Muscle layer of colon (tissue), 2 donors: Measurements from ENCODE around the gene SLC5A4.
"Not testable (repeated sequence)": the region's sequence is repeated elsewhere in the genome, so short reads cannot be mapped to it uniquely, and the experiment has no call there.

ENCODE experiments used
- H3K27ac ChIP-seq: one replicate; pipeline ENCODE4 v1.7.0; 2013; ENCODE audit warnings: low read depth, mild to moderate bottlenecking, low read length, moderate library complexity
- H3K27me3 ChIP-seq, 2 donors: one replicate each; pipeline ENCODE4 v1.7.0; 2013; ENCODE audit warnings: low read length in 2 of 2, mild to moderate bottlenecking in 2 of 2; ENCODE audit not compliant: insufficient read depth in 2 of 2, control insufficient read depth in 1 of 2
- H3K36me3 ChIP-seq: one replicate; pipeline ENCODE4 v1.7.0; 2013; ENCODE audit warnings: mild to moderate bottlenecking, low read length; ENCODE audit not compliant: insufficient read depth
- H3K4me1 ChIP-seq: one replicate; pipeline ENCODE4 v1.7.0; 2013; ENCODE audit warnings: mild to moderate bottlenecking, low read length; ENCODE audit not compliant: insufficient read depth
- H3K4me3 ChIP-seq, 2 donors: one replicate each; pipeline ENCODE4 v1.7.0; 2013; ENCODE audit warnings: low read length in 2 of 2, low read depth in 1 of 2, mild to moderate bottlenecking in 1 of 2, moderate library complexity in 1 of 2
- H3K9ac ChIP-seq: one replicate; pipeline ENCODE4 v1.7.0; 2013; ENCODE audit warnings: low read length
- H3K9me3 ChIP-seq: one replicate; pipeline ENCODE4 v1.7.0; 2013; ENCODE audit warnings: mild to moderate bottlenecking, low read length
- donor health status: abdominal sarcoma.
- donor health status: Adenocarcinoma of cecum.

SLC5A4 gene

GRCh38 chr22:32195900-32196299 is 59.2 kb downstream of the SLC5A4 start:
- H3K9me3 ChIP-seq, H3K4me1 ChIP-seq, H3K27me3 ChIP-seq, H3K36me3 ChIP-seq, H3K9ac ChIP-seq, H3K4me3 ChIP-seq, H3K27ac ChIP-seq: not testable (repeated sequence)

GRCh38 chr22:32193346-32193745 is 61.8 kb downstream of the SLC5A4 start:
- not testable (repeated sequence) for H3K27ac ChIP-seq, H3K9ac ChIP-seq, H3K36me3 ChIP-seq, H3K9me3 ChIP-seq, H3K27me3 ChIP-seq, H3K4me1 ChIP-seq, H3K4me3 ChIP-seq

- not testable (repeated sequence) for H3K27ac ChIP-seq, H3K36me3 ChIP-seq, H3K27me3 ChIP-seq, H3K9ac ChIP-seq, H3K4me1 ChIP-seq, H3K9me3 ChIP-seq, H3K4me3 ChIP-seq
These were observed 64.1 kb downstream of the SLC5A4 start for GRCh38 chr22:32191021-32191420.

GRCh38 chr22:32185821-32186220 is 69.3 kb downstream of the SLC5A4 start:
- no peak overlapping the region for H3K4me3 ChIP-seq
- H3K27ac ChIP-seq, result no peak overlapping the region
- no peaks in the 10 kb centered on the region for H3K36me3 ChIP-seq
- H3K9ac ChIP-seq, result no peak overlapping the region
- no peaks in the 10 kb centered on the region for H3K4me1 ChIP-seq
- H3K9me3 ChIP-seq, result no peaks in the 10 kb centered on the region
- no peaks in the 10 kb centered on the region for H3K27me3 ChIP-seq

- Histone ChIP-seq H3K4me1 (no peaks in the 10 kb centered on the region), H3K9me3 (no peaks in the 10 kb centered on the region), H3K4me3 (no peak overlapping the region), H3K27me3 (no peaks in the 10 kb centered on the region), H3K36me3 (no peaks in the 10 kb centered on the region), H3K9ac (no peak overlapping the region), H3K27ac (no peak overlapping the region)
These were observed 71.5 kb downstream of the SLC5A4 start for GRCh38 chr22:32183625-32184024.

DNA sequence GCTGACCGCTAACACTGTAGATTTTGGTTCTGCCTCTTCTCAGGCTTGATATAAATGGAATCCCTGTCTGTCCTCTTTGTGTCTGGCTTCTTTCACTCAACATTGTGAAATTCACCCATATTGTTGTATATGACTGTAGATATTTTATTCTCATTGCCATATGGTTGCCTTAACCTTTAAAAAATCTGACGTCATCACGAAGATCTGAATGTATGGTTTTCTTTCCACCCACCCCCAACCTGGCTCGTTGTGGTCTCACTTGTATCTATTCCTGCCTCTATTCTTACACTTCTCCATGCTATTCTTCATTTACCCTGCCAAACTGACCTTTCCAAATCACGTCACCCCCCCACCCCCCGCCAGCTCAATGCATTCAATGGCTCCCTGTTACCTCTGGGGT is 74.1 kb downstream of the SLC5A4 start:
- H3K9me3 ChIP-seq, result no peaks in the 10 kb centered on the region
- no peak overlapping the region for H3K4me3 ChIP-seq
- H3K27ac ChIP-seq, result no peak overlapping the region
- H3K36me3 ChIP-seq, result no peaks in the 10 kb centered on the region
- H3K9ac ChIP-seq, result no peak overlapping the region
- peaks cover 0 to 6% of the 10 kb centered on the region in 2 donors for H3K27me3 ChIP-seq
- no peaks in the 10 kb centered on the region for H3K4me1 ChIP-seq

- Histone ChIP-seq H3K27me3 (peaks cover 7 to 20% of the 10 kb centered on the region in 2 donors), H3K9ac (no peak overlapping the region), H3K36me3 (no peaks in the 10 kb centered on the region), H3K4me1 (no peaks in the 10 kb centered on the region), H3K4me3 (no peak overlapping the region), H3K27ac (no peak overlapping the region), H3K9me3 (no peaks in the 10 kb centered on the region)
These were observed 77.9 kb downstream of the SLC5A4 start for GRCh38 chr22:32177221-32177765.

- no peaks in the 10 kb centered on the region for H3K9me3 ChIP-seq
- no peaks in the 10 kb centered on the region for H3K4me1 ChIP-seq
- H3K36me3 ChIP-seq, result no peaks in the 10 kb centered on the region
- H3K4me3 ChIP-seq, result no peak overlapping the region
- peaks cover 7 to 20% of the 10 kb centered on the region in 2 donors for H3K27me3 ChIP-seq
- H3K27ac ChIP-seq, result no peak overlapping the region
- H3K9ac ChIP-seq, result no peak overlapping the region
These were observed 79.2 kb downstream of the SLC5A4 start for GRCh38 chr22:32175683-32176644.

GRCh38 chr22:32175115-32175514 is 80.0 kb downstream of the SLC5A4 start:
- Histone ChIP-seq H3K4me1 (no peaks in the 10 kb centered on the region), H3K36me3 (no peaks in the 10 kb centered on the region), H3K4me3 (no peak overlapping the region), H3K27me3 (peaks cover 7 to 20% of the 10 kb centered on the region in 2 donors), H3K9ac (no peak overlapping the region), H3K27ac (no peak overlapping the region), H3K9me3 (no peaks in the 10 kb centered on the region)
